Hepatocyte (in vitro differentiated cells): ENCODE measurements around the gene PIGU.

Source experiments
- CTCF ChIP-seq: fragments of 200-600 bp; sonication (generic); IDR thresholded peaks from 2 replicates; pipeline ENCODE4 v1.5.1; 2016; ENCODE audit warnings: antibody characterized with exemption, mild to moderate bottlenecking; ENCODE audit not compliant: poor library complexity
- EZH2 ChIP-seq: fragments of 200-600 bp; sonication (generic); IDR thresholded peaks from 2 replicates; pipeline ENCODE4 v1.6.1; 2016; ENCODE audit warnings: antibody characterized with exemption, mild to moderate bottlenecking, borderline replicate concordance
- EZH2phosphoT487 ChIP-seq: fragments of 200-600 bp; sonication (generic); IDR thresholded peaks from one replicate; pipeline ENCODE4 v1.6.1; 2018; ENCODE audit warnings: antibody characterized with exemption, mild to moderate bottlenecking, low read depth, moderate library complexity; ENCODE audit not compliant: unreplicated experiment, severe bottlenecking

- TF ChIP-seq CTCF (no peak), EZH2 (no peak), EZH2phosphoT487 (no peak)
Observed at GRCh38 chr20:34537651-34538050, 139.2 kb downstream of the PIGU start.
